ENCODE data around the gene CACUL1.

- TF ChIP-seq FIP1L1 (IDR thresholded peaks at IDR 0.05; ENCODE audit: low read depth, low read length, poor library complexity, severe bottlenecking) (no peak), ESRRA (IDR thresholded peaks at IDR 0.05; ENCODE audit: borderline replicate concordance, low read depth) (no peak), KAT2B (IDR thresholded peaks at IDR 0.05; ENCODE audit: low read depth, low read length) (no peak), CTCF (IDR thresholded peaks at IDR 0.05 in 2 of 3, conservative IDR thresholded peaks at IDR 0.05 in 1 of 3; ENCODE audit: insufficient read depth in 2 of 3, low read depth in 1 of 3, low read length in 3 of 3) (no peak), POLR2AphosphoS5 (IDR thresholded peaks at IDR 0.05; ENCODE audit: control insufficient read depth, insufficient read depth, low read depth, low read length) (no peak), ZNF175 (CRISPR knock-in tag; IDR thresholded peaks at IDR 0.05; ENCODE audit: low read depth) (no peak), CBX3 (IDR thresholded peaks at IDR 0.05; ENCODE audit: borderline replicate concordance in 1 of 2, low read length in 2 of 2) (no peak), TEAD4 (IDR thresholded peaks at IDR 0.05; ENCODE audit: low read length) (no peak), TEAD4 (CRISPR knock-in tag; IDR thresholded peaks at IDR 0.05; ENCODE audit: borderline replicate concordance) (no peak), CHD4 (IDR thresholded peaks at IDR 0.05; ENCODE audit: insufficient read depth, insufficient replicate concordance, low read depth, low read length, poor library complexity, severe bottlenecking) (no peak), E2F4 (CRISPR knock-in tag; IDR thresholded peaks at IDR 0.05; ENCODE audit: low read depth) (no peak)
These were observed 80.4 kb downstream of the CACUL1 start for GRCh38 chr10:118674226-118674919.

All from K562 (cell line).